ENCODE measurements around the gene AGBL5. TPM values are rescaled to one million over a fixed set of nuclear protein-coding genes. Genes with fewer than 3 reads are reported as not detected.

AGBL5 gene
- total and polyA plus RNA-seq, 2 of the 13 experiments (the other 11 are each of a cell fraction or from before 2014, with no cell fraction given) = 55.9 to 73.3 TPM

DNA sequence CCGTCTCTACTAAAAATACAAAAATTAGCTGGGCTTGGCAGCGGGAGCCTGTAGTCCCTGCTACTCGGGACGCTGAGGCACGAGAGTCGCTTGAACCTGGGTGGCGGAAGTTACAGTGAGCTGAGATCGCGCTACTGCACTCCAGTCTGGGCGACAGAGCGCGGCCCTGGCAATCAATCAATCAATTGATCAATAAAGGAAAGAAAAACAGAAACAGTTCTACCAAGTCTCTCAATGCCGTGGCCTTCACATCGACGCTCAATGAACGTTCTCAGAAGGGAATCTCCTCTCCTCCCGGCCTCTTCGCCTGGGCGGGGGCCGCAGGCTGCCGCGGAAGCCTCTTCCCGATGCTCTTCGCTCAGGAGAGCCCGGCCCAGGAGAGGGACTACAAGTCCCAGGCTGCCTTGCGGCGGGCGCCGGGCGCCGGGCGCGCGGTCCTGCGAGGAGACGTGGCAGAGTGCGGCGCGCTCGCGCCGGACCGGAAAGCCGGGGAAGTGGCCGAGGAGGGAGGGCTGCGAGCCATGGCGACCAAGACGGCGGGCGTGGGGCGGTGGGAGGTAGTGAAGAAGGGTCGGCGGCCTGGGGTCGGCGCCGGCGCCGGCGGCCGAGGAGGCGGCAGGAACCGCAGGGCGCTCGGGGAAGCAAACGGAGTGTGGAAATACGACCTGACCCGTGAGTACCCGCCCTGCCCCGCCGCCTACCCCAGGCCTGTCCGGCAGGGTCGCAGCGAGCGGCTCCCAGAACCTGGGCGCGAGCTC is 18.8 kb upstream of the AGBL5 start, which contains the start of gene TMEM214 (continued):
- no peak for TF ChIP-seq PCBP1 (IDR thresholded peaks at IDR 0.05; ENCODE audit: borderline replicate concordance, low read depth, low read length)
- 0 out of 2 replicates have a peak, but pooled peaks have one; percentile 13 for TF ChIP-seq ZNF383 (CRISPR knock-in tag; IDR thresholded peaks at IDR 0.05; ENCODE audit: borderline replicate concordance)
- no peak for TF ChIP-seq SRSF4 (IDR thresholded peaks at IDR 0.05; ENCODE audit: low read depth, low read length, poor library complexity, severe bottlenecking)
- no peak for TF ChIP-seq TEAD2 (CRISPR knock-in tag; IDR thresholded peaks at IDR 0.05)
- peak; percentile 98; the same call in 1 of the 2 replicates for TF ChIP-seq ZNF607 (CRISPR knock-in tag; IDR thresholded peaks at IDR 0.05; ENCODE audit: borderline replicate concordance)
- TF ChIP-seq TAF1 (CRISPR knock-in tag; IDR thresholded peaks at IDR 0.05) = peak; percentile 76
- peak; percentile 64 for TF ChIP-seq ASH2L (IDR thresholded peaks at IDR 0.05; ENCODE audit: insufficient read length, low read depth, low read length)
- TF ChIP-seq, protein P1, sequence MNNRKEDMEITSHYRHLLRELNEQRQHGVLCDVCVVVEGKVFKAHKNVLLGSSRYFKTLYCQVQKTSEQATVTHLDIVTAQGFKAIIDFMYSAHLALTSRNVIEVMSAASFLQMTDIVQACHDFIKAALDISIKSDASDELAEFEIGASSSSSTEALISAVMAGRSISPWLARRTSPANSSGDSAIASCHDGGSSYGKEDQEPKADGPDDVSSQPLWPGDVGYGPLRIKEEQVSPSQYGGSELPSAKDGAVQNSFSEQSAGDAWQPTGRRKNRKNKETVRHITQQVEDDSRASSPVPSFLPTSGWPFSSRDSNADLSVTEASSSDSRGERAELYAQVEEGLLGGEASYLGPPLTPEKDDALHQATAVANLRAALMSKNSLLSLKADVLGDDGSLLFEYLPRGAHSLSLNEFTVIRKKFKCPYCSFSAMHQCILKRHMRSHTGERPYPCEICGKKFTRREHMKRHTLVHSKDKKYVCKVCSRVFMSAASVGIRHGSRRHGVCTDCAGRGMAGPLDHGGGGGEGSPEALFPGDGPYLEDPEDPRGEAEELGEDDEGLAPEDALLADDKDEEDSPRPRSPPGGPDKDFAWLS (CRISPR knock-in tag; IDR thresholded peaks at IDR 0.05; ENCODE audit: borderline replicate concordance) = 0 out of 2 replicates have a peak, but pooled peaks have one; percentile 58
- TF ChIP-seq, protein P2, sequence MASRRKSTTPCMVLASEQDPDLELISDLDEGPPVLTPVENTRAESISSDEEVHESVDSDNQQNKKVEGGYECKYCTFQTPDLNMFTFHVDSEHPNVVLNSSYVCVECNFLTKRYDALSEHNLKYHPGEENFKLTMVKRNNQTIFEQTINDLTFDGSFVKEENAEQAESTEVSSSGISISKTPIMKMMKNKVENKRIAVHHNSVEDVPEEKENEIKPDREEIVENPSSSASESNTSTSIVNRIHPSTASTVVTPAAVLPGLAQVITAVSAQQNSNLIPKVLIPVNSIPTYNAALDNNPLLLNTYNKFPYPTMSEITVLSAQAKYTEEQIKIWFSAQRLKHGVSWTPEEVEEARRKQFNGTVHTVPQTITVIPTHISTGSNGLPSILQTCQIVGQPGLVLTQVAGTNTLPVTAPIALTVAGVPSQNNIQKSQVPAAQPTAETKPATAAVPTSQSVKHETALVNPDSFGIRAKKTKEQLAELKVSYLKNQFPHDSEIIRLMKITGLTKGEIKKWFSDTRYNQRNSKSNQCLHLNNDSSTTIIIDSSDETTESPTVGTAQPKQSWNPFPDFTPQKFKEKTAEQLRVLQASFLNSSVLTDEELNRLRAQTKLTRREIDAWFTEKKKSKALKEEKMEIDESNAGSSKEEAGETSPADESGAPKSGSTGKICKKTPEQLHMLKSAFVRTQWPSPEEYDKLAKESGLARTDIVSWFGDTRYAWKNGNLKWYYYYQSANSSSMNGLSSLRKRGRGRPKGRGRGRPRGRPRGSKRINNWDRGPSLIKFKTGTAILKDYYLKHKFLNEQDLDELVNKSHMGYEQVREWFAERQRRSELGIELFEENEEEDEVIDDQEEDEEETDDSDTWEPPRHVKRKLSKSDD (CRISPR knock-in tag; IDR thresholded peaks at IDR 0.05; ENCODE audit: low read depth) = peak; percentile 80; the same call in 1 of the 2 replicates
- no peak for TF ChIP-seq NCOA2 (CRISPR knock-in tag; IDR thresholded peaks at IDR 0.05)
- TF ChIP-seq ZC3H13 (CRISPR knock-in tag; IDR thresholded peaks at IDR 0.05) = peak; percentile 88; the same call in 1 of the 2 replicates
- TF ChIP-seq RBAK (CRISPR knock-in tag; IDR thresholded peaks at IDR 0.05) = no peak
- TF ChIP-seq DPF2 (CRISPR knock-in tag; IDR thresholded peaks at IDR 0.05; ENCODE audit: borderline replicate concordance, low read depth) = no peak
- peak; percentile 82; the same call in 1 of the 2 replicates for TF ChIP-seq ZSCAN29 (CRISPR knock-in tag; conservative IDR thresholded peaks at IDR 0.05)
- peak; percentile 94 for TF ChIP-seq SAFB2 (CRISPR knock-in tag; IDR thresholded peaks at IDR 0.05; ENCODE audit: borderline replicate concordance, low read depth)
- TF ChIP-seq ZNF138 (CRISPR knock-in tag; IDR thresholded peaks at IDR 0.05; ENCODE audit: low read depth) = no peak; the same call in 1 of the 2 replicates
- peak; percentile 76 for TF ChIP-seq ZNF124 (CRISPR knock-in tag; IDR thresholded peaks at IDR 0.05)
- peak; percentile 90 for TF ChIP-seq IKZF4 (CRISPR knock-in tag; IDR thresholded peaks at IDR 0.05; ENCODE audit: borderline replicate concordance, low read depth, not compliant biosample characterization)
- TF ChIP-seq, protein P3, sequence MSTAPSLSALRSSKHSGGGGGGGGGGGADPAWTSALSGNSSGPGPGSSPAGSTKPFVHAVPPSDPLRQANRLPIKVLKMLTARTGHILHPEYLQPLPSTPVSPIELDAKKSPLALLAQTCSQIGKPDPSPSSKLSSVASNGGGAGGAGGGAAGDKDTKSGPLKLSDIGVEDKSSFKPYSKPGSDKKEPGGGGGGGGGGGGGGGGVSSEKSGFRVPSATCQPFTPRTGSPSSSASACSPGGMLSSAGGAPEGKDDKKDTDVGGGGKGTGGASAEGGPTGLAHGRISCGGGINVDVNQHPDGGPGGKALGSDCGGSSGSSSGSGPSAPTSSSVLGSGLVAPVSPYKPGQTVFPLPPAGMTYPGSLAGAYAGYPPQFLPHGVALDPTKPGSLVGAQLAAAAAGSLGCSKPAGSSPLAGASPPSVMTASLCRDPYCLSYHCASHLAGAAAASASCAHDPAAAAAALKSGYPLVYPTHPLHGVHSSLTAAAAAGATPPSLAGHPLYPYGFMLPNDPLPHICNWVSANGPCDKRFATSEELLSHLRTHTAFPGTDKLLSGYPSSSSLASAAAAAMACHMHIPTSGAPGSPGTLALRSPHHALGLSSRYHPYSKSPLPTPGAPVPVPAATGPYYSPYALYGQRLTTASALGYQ (CRISPR knock-in tag; IDR thresholded peaks at IDR 0.05) = peak; percentile 56; the same call in 1 of the 2 replicates
- TF ChIP-seq, protein P4, sequence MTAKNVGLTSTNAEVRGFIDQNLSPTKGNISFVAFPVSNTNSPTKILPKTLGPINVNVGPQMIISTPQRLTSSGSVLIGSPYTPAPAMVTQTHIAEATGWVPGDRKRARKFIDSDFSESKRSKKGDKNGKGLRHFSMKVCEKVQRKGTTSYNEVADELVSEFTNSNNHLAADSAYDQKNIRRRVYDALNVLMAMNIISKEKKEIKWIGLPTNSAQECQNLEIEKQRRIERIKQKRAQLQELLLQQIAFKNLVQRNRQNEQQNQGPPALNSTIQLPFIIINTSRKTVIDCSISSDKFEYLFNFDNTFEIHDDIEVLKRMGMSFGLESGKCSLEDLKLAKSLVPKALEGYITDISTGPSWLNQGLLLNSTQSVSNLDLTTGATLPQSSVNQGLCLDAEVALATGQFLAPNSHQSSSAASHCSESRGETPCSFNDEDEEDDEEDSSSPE (CRISPR knock-in tag; IDR thresholded peaks at IDR 0.05) = peak; percentile 92

Data from HepG2 (cell line).